Neural crest cell (in vitro differentiated cells): Measurements from ENCODE around the gene GNAQ. TPM values are rescaled to one million over a fixed set of nuclear protein-coding genes. Genes with fewer than 3 reads are reported as not detected.

Experiments used
- DNase-seq: peaks from one replicate; pipeline ENCODE4 v3.0.0; 2021; ENCODE audit warnings: low read depth, mixed read lengths, low spot score
- H3K27ac Mint-ChIP-seq: one replicate; pipeline ENCODE4 v1.8.0; 2021; ENCODE audit warnings: mild to moderate bottlenecking, mixed read lengths; ENCODE audit not compliant: unreplicated experiment
- H3K27me3 Mint-ChIP-seq: 2 replicates; pipeline ENCODE4 v1.8.0; 2021; ENCODE audit warnings: low read depth, mild to moderate bottlenecking, mixed read lengths
- H3K36me3 Mint-ChIP-seq: 2 replicates; pipeline ENCODE4 v1.8.0; 2021; ENCODE audit warnings: low read depth, mild to moderate bottlenecking, mixed read lengths
- H3K4me1 Mint-ChIP-seq: 2 replicates; pipeline ENCODE4 v1.8.0; 2021; ENCODE audit warnings: mixed read lengths
- H3K4me3 Mint-ChIP-seq: one replicate; pipeline ENCODE4 v1.8.0; 2021; ENCODE audit warnings: mild to moderate bottlenecking, mixed read lengths
- H3K9me3 Mint-ChIP-seq: 2 replicates; pipeline ENCODE4 v1.8.0; 2021; ENCODE audit warnings: mixed read lengths
- total RNA-seq: library from RNA; stranded (reverse); gene quantifications from 2 replicates; pipeline ENCODE4 v1.2.1, GENCODE V29; 2021
- TF ChIP-seq, protein P1 (sequence below): fragments of 200-600 bp; sonication (generic); conservative IDR thresholded peaks from 2 replicates; pipeline ENCODE4 v1.5.0; 2021; ENCODE audit warnings: antibody characterized with exemption, mild to moderate bottlenecking

The GNAQ gene
- total RNA-seq, 1 donor from 2014 or later = 53.3 TPM

GRCh38 chr9:77772646-77773045 lies 259.0 kb downstream of the GNAQ start:
- no peak for DNase-seq
- Mint-ChIP-seq H3K36me3 (peaks cover 19% of the 10 kb centered on the region), H3K9me3 (peaks cover 6% of the 10 kb centered on the region), H3K4me1 (peaks cover 10% of the 10 kb centered on the region), H3K27me3 (no peaks in the 10 kb centered on the region), H3K27ac (no peak overlapping the region), H3K4me3 (no peak overlapping the region)
- TF ChIP-seq, protein P1, sequence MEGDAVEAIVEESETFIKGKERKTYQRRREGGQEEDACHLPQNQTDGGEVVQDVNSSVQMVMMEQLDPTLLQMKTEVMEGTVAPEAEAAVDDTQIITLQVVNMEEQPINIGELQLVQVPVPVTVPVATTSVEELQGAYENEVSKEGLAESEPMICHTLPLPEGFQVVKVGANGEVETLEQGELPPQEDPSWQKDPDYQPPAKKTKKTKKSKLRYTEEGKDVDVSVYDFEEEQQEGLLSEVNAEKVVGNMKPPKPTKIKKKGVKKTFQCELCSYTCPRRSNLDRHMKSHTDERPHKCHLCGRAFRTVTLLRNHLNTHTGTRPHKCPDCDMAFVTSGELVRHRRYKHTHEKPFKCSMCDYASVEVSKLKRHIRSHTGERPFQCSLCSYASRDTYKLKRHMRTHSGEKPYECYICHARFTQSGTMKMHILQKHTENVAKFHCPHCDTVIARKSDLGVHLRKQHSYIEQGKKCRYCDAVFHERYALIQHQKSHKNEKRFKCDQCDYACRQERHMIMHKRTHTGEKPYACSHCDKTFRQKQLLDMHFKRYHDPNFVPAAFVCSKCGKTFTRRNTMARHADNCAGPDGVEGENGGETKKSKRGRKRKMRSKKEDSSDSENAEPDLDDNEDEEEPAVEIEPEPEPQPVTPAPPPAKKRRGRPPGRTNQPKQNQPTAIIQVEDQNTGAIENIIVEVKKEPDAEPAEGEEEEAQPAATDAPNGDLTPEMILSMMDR = no peak

- Mint-ChIP-seq H3K27ac (peak overlapping the region; percentile 6), H3K36me3 (peaks cover 10% of the 10 kb centered on the region), H3K4me1 (peaks cover 10% of the 10 kb centered on the region), H3K27me3 (no peaks in the 10 kb centered on the region), H3K9me3 (peaks cover 2% of the 10 kb centered on the region), H3K4me3 (no peak overlapping the region)
- TF ChIP-seq, protein P1 = no peak
- DNase-seq = no peak
These were observed 260.4 kb downstream of the GNAQ start for GRCh38 chr9:77771171-77771570.

DNA sequence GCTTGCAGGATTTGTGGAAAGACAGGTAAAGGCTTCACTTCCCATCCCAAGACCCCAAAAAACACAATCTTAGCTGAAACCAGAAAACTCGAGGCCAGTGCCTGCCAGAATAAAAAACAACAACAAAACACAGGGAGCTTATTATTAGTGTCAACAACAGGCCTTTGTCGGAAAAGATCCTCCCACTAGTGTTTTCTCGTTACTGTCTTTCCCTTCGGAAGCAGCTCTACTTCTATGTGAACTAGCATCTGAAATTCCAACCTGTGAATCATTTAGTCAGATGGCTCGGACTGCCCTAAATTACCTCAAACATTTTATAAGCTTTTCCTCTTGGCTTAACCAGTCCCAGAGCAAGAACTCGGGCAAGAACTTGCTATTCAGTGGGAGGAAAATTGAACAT lies 261.3 kb downstream of the GNAQ start:
- no peaks in the 10 kb centered on the region for H3K27me3 Mint-ChIP-seq
- no peak overlapping the region for H3K4me3 Mint-ChIP-seq
- TF ChIP-seq, protein P1 = no peak
- H3K4me1 Mint-ChIP-seq = peaks cover 10% of the 10 kb centered on the region
- H3K36me3 Mint-ChIP-seq = peaks cover 12% of the 10 kb centered on the region
- H3K9me3 Mint-ChIP-seq = peaks cover 5% of the 10 kb centered on the region
- no peak for DNase-seq
- peak overlapping the region; percentile 40 for H3K27ac Mint-ChIP-seq

DNA sequence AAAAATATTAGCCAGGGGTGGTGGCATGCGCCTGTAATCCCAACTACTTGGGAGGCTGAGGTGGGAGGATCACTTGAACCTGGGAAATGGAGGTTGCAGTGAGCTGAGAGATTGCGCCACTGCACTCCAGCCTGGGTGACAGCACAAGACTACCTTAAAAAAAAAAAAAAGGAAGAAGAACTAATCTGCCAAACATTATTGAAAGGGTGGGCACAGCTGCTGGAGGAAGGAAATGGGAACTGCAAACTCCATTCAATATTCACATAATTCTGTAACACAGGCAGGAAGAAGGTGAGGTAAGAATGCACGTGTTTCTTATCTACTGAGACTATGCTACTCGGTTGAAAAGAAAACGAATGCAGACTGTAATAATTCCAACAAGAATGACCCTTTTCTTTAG lies 262.4 kb downstream of the GNAQ start:
- no peaks in the 10 kb centered on the region for H3K27me3 Mint-ChIP-seq
- TF ChIP-seq, protein P1 = no peak

GRCh38 chr9:77766587-77766986 lies 265.0 kb downstream of the GNAQ start:
- Mint-ChIP-seq H3K9me3 (peaks cover 15% of the 10 kb centered on the region), H3K4me3 (no peak overlapping the region), H3K36me3 (peaks cover 25% of the 10 kb centered on the region), H3K27ac (no peak overlapping the region), H3K4me1 (peaks cover 10% of the 10 kb centered on the region), H3K27me3 (no peaks in the 10 kb centered on the region)
- TF ChIP-seq, protein P1 = no peak
- DNase-seq = no peak

More for the DNA sequence above, 262.4 kb downstream of the GNAQ start:
- DNase-seq = no peak
- peaks cover 18% of the 10 kb centered on the region for H3K36me3 Mint-ChIP-seq
- H3K27ac Mint-ChIP-seq = peak overlapping the region; percentile 57
- H3K4me3 Mint-ChIP-seq = no peak overlapping the region
- H3K9me3 Mint-ChIP-seq = peaks cover 8% of the 10 kb centered on the region
- peaks cover 10% of the 10 kb centered on the region for H3K4me1 Mint-ChIP-seq

DNA sequence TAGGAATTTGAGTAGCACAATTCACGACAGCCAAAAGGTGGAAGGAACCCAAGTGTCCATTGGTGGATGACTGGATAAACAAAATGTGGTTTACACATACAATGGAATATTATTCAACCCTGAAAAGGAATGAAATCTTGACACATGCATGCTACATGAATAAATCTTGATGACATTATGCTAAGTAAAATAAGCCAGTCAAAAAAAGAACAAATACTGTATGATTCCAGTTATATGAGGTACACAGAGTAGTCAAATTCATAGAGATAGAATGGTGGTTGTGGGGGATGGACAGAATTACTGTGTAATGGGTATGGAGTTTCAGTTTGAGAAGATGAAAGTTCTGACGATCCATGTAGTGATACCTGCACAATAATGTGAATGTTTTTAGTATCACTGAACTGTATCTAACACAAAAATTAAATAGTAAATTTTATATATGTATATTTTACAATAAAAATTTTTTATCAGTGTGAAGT lies 265.8 kb downstream of the GNAQ start:
- peaks cover 7% of the 10 kb centered on the region for H3K4me1 Mint-ChIP-seq
- H3K36me3 Mint-ChIP-seq = peaks cover 25% of the 10 kb centered on the region
- H3K9me3 Mint-ChIP-seq = peaks cover 15% of the 10 kb centered on the region
- H3K4me3 Mint-ChIP-seq = no peak overlapping the region
- H3K27ac Mint-ChIP-seq = no peak overlapping the region
- DNase-seq = no peak
- TF ChIP-seq, protein P1 = no peak
- H3K27me3 Mint-ChIP-seq = no peaks in the 10 kb centered on the region
